Retinal pigment epithelial cell (primary cell): ENCODE measurements around the gene ANXA3.

Experiments used
- DNase-seq: peaks from one replicate; pipeline ENCODE4 v3.0.0-alpha.2; 2010; ENCODE audit warnings: low read depth
- H3K4me3 ChIP-seq: 2 replicates; pipeline ENCODE4 v1.5.1; 2011; ENCODE audit warnings: mild to moderate bottlenecking, low read length, control low read depth, moderate library complexity
- TF ChIP-seq, protein P1 (sequence below): conservative IDR thresholded peaks from 2 replicates; pipeline ENCODE4 v1.5.1; 2011; ENCODE audit warnings: low read depth, low read length, control low read depth, inconsistent platforms

Gene ANXA3

GRCh38 chr4:78603384-78603783, 51.8 kb downstream of the ANXA3 start:
- DNase-seq = no peak
- H3K4me3 ChIP-seq = no peak overlapping the region
- TF ChIP-seq, protein P1, sequence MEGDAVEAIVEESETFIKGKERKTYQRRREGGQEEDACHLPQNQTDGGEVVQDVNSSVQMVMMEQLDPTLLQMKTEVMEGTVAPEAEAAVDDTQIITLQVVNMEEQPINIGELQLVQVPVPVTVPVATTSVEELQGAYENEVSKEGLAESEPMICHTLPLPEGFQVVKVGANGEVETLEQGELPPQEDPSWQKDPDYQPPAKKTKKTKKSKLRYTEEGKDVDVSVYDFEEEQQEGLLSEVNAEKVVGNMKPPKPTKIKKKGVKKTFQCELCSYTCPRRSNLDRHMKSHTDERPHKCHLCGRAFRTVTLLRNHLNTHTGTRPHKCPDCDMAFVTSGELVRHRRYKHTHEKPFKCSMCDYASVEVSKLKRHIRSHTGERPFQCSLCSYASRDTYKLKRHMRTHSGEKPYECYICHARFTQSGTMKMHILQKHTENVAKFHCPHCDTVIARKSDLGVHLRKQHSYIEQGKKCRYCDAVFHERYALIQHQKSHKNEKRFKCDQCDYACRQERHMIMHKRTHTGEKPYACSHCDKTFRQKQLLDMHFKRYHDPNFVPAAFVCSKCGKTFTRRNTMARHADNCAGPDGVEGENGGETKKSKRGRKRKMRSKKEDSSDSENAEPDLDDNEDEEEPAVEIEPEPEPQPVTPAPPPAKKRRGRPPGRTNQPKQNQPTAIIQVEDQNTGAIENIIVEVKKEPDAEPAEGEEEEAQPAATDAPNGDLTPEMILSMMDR = no peak

DNA sequence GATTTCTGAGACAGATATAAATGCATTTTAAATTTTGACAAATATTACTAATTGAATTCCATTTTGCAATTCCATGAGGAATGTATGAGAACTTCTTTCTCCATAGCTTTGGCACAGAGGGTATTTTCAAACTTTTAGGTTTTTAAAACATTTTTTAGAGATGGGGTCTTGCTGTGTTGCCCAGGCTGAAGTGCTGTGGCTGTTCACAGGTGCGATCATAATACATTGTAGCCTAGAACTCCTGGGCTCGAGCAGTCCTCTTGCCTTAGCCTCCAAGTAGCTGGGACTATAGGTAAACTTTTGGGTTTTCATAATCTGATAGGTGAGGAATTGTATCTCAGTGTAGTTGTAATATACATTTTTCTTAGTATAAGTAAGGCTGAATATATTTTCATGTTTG, 53.4 kb downstream of the ANXA3 start:
- DNase-seq = no peak
- no peak overlapping the region for H3K4me3 ChIP-seq
- TF ChIP-seq, protein P1 = no peak

- no peak overlapping the region for H3K4me3 ChIP-seq
- TF ChIP-seq, protein P1 = no peak
- no peak for DNase-seq
These were observed 54.5 kb downstream of the ANXA3 start for GRCh38 chr4:78606035-78606434.

GRCh38 chr4:78606530-78607095, 55.0 kb downstream of the ANXA3 start:
- no peak for DNase-seq
- H3K4me3 ChIP-seq = no peak overlapping the region
- TF ChIP-seq, protein P1 = no peak

DNA sequence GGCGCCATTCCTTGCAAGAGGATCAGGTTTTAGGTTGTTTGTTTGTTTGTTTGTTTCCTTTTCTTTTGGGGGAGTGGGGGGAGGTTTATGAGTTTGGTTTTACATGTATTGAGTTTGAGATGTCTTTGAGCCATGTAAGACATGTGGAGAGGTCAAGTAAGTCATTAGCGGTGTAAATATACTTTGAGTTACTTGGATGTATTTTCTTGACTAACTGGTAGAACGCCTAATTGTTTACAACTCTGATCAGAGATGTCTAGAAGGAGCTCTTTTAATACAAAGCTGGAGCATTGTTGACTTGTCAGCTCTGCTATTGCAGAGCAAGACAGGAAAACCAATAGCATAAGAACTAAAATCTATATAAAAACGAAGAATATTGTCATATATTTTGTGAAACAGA, 57.1 kb downstream of the ANXA3 start:
- no peak overlapping the region for H3K4me3 ChIP-seq
- TF ChIP-seq, protein P1 = no peak
- DNase-seq = no peak

DNA sequence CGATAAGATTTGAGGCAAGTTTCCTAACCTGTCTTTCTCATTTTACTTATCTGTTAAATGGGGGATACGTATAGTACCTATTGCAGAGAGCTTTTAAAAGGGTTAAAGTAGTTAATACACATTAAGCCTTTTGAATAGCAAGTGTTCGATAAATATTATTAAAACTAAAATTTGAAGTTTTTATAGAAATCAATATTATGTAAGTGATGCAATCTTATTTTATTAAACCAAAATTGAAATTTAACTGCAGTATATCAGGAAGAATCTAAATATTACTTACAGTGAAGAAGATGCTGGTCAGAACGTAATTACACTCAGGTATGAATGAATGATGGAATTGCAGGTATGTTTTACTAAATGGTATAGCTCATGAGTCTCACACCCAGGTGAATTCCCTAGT, 58.0 kb downstream of the ANXA3 start:
- no peak overlapping the region for H3K4me3 ChIP-seq
- DNase-seq = no peak
- TF ChIP-seq, protein P1 = no peak

- TF ChIP-seq, protein P1 = no peak
- no peak for DNase-seq
- H3K4me3 ChIP-seq = no peak overlapping the region
These were observed 59.1 kb downstream of the ANXA3 start for GRCh38 chr4:78610546-78611214.
